Stimulated activated CD8-positive, alpha-beta memory T cell treated with anti-CD3 and anti-CD28 coated beads, Interleukin-4, amount 100 ng/mL, for 1 hour (primary cell): Measurements from ENCODE around the gene IL1RL1.

Experiments used
- DNase-seq, 2 donors: peaks; one replicate each; pipeline ENCODE4 v3.0.0-alpha.2; 2020; ENCODE audit warnings: low read depth in 2 of 2, low spot score in 1 of 2

IL1RL1 gene

DNA sequence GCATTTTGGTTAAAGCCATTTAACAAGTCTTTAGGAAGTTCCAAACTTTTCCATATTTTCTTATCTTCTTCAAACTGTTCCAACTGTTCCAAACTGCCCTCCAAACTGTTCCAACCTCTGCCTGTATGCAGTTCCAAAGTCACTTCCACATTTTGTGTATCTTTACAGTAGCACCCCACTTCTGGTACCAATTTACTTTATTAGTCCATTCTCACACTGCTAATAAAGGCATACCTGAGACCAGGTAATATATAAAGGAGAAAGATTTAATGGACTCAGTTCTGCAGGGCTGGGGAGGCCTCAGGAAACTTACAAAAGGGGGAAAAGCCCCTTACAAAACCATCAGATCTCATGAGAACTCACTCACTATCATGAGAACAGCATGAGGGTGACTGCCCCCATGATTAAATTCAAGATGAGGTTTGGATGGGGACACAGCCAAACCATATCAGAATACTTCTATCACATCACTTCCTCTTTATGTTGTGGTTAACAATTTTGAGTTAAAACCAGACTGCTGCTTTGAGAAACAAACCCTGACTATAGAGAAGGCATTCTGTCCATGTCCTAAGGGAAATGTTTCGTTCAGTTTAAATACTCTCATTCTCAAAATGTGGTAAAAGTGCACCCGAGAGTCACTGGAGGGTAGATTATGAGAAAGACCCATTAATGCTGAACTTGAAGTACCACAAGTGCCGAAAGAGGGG is 55.2 kb downstream of the IL1RL1 start:
- no peak for DNase-seq

DNA sequence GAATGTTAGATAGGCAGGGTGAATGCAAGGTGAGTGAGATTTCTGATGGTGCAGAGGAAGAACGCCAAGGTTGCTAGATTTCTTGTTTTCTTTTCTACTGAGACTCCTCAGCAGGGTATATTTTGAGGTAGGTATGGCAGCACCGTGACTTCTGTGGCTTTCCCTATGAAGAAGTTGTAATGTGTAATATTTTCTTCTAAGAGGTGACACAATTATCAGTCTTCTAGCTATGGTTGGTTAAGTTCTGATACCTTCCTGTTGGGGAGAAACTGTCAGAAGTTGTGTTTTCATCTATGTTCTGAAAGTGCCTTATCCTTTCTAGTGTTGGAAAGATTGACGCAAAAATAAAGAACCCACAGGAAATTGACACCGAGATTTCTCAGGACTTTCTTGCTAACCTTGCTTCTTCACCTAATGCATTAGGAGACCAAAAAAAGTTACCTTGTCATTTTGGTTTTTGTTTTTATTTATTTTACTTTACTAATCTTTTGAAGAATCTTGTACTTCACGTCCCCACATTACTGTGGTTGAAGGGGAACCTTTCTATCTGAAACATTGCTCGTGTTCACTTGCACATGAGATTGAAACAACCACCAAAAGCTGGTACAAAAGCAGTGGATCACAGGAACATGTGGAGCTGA is 56.1 kb downstream of the IL1RL1 start:
- no peak for DNase-seq

DNA sequence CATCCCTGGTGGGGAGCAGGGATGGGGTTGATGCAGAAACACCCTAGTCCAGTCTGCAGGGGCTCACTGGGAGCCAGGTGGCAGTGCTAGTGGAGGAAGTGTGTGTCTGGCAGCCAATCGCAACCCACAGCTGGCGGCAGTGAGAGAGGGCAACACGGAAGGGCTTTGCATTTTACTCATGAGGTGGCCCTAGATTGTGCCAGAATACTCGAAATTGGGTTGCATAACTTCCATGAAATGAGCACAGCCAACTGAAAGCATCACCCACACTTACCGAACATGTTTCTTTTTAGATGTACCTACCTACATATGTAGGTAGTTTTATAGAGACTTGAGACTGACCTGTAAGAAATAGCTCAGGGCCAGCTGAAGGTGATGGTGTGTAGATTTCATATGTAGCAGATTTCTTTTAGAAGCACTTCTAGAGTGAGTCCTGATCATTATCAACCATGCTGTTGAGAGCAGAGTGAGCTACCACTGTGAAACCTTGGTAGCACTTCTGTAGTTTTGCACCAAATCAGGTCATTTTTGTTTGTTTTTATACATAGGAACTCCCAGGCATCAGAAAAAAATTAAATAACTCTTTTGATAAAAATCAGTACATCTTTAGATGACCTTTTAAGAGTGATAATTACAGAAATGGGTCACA is 57.2 kb downstream of the IL1RL1 start:
- no peak for DNase-seq

DNA sequence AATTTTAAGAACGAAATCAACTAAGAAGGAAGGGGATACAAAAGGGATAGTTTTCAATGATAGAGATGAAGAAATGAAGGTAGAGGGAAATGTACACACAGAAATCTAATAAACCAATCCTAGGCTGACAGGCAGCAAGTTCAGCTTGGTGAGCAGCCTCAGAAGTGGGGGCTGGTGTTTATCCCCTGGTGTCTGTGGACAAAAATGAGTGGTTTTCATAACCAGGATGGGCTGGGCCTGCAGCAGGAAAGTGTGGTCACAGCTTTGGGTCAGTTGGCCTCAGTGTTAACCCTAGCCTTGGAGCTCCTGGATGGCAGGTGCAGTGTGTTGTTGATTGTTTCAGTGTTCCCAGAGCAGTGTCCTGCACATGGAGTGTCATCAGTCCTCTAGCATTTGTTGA is 58.5 kb downstream of the IL1RL1 start:
- DNase-seq, result no peak

DNA sequence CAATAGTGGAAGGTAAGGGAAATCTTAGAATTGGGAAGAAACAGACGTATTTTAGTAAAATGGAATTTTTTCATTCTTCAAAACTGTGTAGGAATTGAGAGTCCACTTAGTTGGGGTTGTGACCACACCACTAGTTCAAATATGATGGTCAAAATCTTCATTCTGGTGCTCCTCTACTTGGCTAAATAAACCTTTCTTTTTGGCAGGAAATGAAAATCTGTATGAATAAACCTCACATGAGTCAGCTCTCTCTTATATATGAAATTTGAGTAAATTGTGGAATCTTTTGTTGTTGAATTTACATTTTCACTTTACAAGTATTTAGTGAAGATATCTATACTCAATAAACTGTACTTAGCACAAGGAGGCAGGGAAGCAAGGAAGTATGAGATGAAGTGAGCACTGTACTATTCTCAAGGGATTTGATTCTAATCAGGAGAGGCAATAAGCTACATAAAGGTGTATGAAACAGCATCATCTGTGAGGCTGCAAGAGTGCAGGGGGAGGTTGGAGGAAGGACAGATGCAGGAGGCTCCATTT is 64.8 kb downstream of the IL1RL1 start:
- DNase-seq, result no peak

DNA sequence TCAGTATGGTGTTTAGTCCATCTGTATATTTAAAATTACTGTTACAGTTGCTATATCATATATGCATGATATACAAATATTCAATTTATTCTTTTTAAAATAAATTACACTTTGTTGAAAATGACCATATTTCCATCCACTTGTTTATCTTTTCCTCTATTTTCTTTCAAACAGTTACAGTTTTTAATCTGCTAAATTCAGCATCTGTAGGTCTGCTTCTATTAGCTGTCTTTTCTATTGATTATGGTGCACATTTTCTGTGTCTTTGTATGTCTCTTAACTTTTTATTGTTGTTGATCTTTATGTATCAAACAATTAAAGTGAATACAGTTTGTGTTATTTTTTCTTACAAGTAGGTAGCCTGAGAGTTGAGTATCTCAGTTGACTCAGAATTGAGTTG is 72.4 kb downstream of the IL1RL1 start:
- DNase-seq, result no peak

DNA sequence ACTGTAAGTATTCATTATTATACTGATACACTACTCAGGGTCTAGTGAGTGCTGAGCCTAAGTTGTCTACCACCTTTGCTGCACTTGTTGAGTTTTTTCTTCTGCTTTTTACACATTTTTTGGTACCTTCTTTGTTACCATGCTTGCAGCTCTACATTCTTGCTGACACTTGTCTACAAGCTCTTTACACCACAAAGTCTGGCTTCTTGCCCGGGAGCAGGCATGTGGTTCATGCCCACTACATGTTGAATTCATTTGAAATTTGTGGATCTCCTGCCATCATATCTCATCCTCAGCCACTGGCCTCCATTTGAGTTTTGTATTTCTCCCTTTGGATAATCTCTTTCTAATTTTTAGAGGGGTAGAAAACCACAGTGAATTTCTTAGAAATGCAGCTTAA is 74.2 kb downstream of the IL1RL1 start:
- no peak for DNase-seq

DNA sequence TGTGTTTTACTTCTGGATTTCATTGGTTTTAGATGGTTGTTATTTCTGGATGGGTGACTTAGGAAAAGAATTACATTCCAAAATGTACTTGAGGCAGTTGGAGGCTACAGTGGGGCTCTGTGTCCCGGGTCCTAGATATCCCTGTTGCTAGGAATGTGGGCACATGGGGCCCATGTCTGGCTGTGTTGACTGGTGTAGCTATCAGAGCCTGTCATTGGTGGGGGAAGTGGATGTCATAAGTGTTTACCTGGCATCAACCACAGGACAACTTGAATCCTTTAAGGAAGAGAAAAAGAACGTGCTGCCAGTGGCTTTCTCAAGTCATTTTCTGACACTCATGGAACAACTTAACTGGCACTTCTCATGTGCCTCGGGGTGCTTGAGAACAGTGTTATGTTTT is 74.6 kb downstream of the IL1RL1 start:
- no peak for DNase-seq

DNA sequence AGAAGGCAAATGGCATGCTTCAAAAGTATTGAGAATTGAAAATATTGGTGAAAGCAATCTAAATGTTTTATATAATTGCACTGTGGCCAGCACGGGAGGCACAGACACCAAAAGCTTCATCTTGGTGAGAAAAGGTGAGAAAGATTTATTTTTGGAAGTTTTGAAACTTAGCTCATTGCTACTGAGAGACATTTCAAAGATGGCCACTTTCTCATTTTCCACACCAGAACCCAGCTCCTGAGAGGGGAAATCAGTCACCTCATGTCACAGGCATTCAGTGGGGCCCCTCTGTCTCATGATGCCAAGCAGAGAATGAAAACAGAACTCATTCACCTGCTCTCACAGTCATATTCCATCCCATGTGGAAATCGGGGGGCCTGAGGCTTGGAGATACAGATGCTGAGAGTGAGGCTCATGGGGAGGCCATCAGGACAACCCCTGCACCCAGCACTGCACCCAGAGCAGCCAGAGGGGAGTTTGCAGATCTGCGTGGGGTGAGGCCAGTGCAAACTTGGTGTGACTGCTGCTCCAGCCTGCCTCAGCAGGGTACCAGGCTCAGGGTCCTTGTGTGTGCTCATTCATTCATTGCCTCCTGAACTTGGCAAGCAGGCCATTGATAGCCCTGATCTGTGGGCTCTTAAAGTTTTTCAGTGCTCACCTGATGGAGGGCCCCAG is 75.6 kb downstream of the IL1RL1 start:
- DNase-seq, result no peak

DNA sequence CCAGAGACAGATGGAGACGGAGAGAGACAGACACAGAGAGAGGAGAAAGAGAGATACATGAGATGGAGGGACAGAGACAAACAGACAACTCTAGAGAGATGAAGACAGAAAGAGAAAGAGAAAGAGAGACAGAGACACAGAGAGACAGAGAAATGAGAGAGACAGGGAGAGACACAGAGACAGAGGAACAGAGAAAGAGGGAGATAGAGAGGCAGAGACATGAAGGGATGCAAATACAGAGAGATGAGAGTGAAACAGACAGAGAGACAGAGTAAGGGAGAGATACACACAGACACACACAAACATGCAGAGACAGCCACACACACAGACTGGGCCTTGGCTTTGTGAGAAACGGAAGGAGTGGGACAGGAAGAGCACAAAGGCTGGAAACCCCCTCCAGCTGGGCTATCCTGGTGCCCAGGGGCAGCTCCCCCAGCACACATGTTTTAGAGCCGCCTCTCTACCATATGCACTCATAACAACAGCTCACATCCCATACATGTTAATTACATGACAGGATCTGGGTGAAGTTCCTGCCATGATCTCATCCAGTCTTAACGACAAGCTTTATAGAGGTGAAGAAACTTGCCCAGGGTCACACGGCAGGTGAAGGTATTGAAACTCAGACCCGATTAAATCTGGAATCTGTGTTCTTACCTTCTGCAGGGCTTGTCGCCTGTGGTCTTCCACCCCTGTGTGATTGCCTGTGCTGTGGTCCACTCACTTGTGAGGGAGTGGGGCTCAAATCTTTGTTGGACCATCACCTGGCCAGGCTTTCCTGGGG is 76.6 kb downstream of the IL1RL1 start:
- DNase-seq, result no peak

DNA sequence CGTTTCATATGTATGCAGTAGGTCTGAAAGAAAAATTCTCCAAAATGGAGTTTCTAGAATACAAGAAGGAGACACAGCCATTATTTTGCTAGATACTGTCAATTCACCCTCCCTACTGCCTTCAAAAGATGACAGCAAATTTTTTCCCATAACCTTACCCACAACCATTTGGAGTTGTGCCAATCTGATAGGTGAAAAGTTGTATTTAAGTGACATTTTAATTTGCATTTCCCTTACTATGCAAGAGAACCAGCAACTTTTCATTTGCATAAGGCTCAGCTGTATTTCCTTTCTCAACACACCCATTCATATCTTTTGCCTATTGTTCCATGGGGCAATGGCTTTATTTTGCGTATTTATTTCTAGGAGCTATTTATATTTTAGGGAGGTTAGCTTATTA is 80.2 kb downstream of the IL1RL1 start:
- no peak for DNase-seq

DNA sequence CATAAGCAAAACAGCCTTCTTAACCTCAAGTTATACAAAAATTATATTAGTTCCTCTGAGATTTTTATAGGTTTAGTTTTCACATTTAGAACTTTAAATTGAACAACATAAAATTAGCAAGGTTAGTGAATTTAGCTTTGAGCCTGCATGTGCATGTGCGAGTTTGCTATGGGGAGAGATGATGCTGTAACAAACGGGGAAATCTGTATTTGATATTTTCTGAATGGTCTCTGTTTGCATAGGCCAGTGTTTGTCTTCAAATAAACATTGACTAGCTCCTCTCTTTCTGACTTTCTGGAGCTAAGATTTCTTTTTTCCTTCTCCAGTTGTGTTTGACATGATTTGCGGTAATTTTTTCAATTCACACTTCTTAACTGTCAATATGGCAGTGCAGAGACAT is 80.7 kb downstream of the IL1RL1 start:
- no peak for DNase-seq

DNA sequence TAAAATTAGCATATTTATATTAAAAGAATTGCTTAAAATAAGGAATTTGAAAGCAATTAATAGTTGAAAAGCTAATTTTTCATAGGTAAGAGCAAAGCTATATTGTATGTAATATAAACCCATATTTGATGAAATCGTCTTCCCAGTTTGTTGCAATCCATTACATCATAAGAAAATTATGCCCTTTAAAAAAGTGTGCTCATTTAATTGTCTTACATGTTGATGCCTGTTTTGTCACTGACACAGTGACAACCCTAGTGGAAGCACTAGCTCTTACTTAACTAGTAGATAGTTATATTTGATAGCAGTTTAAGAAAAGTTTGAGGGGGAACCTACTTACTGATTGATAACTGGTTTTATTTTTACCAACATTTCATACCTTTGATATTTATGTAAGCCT is 81.6 kb downstream of the IL1RL1 start:
- no peak for DNase-seq

DNA sequence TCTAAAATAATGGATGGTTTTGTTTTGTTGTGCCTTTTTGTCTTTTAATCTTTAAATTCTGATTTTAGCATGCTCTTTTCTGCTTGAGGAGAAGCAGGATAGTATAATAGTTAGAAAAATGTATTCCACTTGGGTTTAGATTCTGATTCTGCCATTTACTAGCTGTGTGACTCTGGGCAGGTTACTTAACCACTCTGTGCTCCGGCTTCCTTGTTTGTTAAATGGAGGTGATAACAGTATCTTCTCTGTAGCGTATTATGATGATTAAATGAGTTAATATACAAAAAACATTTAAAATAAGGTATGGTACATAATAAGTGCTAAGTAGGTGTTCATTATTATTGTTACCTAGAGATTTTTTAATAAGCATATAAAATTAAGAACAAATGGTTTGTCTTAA is 84.6 kb downstream of the IL1RL1 start:
- DNase-seq, result no peak

DNA sequence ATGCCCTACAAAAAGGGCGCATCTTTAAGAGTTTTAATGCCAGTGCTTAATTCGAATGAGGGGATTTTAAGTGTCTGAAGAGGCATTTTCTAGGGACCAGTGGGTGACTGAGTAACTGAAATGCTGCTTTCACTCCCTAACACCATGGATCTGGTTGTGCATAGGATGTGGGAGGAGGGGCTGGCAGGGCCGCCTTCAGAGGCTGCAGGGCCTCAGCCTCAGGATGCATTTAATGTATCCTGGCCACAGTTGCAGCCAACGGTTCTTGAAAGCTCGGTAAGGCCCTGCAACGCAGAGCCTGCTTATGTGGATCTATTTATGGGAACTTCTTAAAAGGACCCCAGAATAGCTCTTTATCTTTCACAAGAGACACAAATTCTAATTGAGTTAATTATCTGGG is 85.8 kb downstream of the IL1RL1 start:
- no peak for DNase-seq

DNA sequence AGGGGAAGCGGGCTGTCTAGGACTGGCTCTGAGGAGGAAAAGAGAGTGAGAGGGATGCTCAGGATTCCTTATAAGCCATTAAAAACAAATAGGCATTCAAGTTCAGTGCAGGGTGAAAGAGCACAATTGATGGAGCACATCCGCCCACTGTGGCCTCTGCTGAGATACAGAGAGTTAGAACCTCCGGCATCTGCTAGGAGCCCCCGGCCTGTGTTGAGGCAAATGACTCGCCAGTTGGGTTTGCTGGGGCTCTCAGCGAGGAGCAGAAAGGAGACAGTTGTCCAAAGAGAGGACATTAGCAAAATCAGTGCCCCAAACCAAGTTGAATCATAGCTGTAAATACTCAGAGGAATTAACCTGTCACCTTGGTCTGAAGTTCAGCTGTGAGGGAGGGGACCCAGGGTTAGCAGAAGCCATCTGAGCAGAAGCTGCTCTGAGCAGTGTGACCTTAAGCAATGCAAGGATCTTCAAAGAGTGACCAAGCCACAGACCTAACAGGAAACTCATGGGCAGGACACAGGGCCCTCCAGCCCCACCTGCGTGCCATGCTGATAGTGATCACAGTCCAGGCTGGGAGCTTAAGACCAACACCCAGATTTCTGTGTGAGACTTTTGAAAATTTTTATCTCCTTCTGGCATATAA is 88.3 kb downstream of the IL1RL1 start:
- DNase-seq, result no peak

DNA sequence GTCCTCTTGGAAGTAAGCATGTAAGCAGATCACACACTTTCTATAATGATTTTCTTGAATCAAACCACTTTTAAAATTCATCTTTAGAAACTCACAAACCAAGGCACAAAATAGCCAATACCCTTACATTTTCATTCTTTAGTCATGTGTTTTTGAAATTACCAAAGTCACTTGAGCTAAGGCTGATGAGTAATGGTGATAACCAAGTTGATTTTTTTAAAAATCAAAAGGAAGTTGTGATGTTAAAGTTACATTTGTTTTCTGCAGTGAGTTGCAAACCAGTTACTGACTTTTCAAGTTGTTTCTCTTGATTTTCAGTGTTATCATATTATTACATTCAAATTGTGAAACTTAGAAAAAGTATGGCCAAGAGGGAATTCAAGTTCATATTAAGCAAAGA is 90.1 kb downstream of the IL1RL1 start:
- DNase-seq, result no peak
